GM13976 (cell line): Measurements from ENCODE around the gene LNP1.
"Not testable (repeated sequence)": the region's sequence is repeated elsewhere in the genome, so short reads cannot be mapped to it uniquely, and the experiment has no call there.

ENCODE experiments used
- DNase-seq: peaks from one replicate; pipeline ENCODE4 v3.0.0; 2012; ENCODE audit warnings: low spot score
- CTCF ChIP-seq: IDR thresholded peaks from 2 replicates; pipeline ENCODE4 v1.5.1; 2012; ENCODE audit warnings: borderline replicate concordance, mild to moderate bottlenecking; ENCODE audit not compliant: insufficient read depth; ENCODE audit errors: extremely low read depth, missing control alignments, control extremely low read depth
- in situ Hi-C: fragments of 300-500 bp; cut with MboI; formaldehyde crosslinking; loops from one replicate; pipeline ENCODE4 v1.12.0; 2022; ENCODE audit warnings: low sequenced_read_pairs, mixed read lengths, inconsistent platforms; ENCODE audit not compliant: unreplicated experiment

The LNP1 gene

GRCh38 chr3:100400780-100401673, at the start of gene LNP1, which contains the start of gene TOMM70:
Gene LNP1 (plus strand): TSS chr3:100401539. CDS start chr3:100429730, 28,191 bp downstream.
Gene TOMM70 (minus strand): TSS chr3:100401089. CDS start chr3:100400949, 140 bp downstream.
- no peak for TF ChIP-seq CTCF

GRCh38 chr3:100351770-100352169, 49.6 kb upstream of the LNP1 start:
- in situ Hi-C loops, DNase-seq: not testable (repeated sequence)

More at GRCh38 chr3:100400780-100401673, at the start of gene LNP1, which contains the start of gene TOMM70:
- in situ Hi-C loops: no loop called here
- DNase-seq: peak; percentile 90

GRCh38 chr3:100352296-100353231, 48.8 kb upstream of the LNP1 start:
- DNase-seq: no peak
- in situ Hi-C loops: no loop called here
- TF ChIP-seq CTCF: no peak

GRCh38 chr3:100354850-100355249, 46.5 kb upstream of the LNP1 start:
- in situ Hi-C loops: no loop called here
- no peak for TF ChIP-seq CTCF
- no peak for DNase-seq

GRCh38 chr3:100358413-100358812, 42.9 kb upstream of the LNP1 start:
- in situ Hi-C loops: no loop called here
- no peak for TF ChIP-seq CTCF
- DNase-seq: no peak

- in situ Hi-C loops: no loop called here
- DNase-seq: no peak
- no peak for TF ChIP-seq CTCF
Observed at GRCh38 chr3:100359035-100359434, 42.3 kb upstream of the LNP1 start.
